MM.1S (cell line): Measurements from ENCODE around the gene MPHOSPH9.

ENCODE experiments used
- CTCF ChIP-seq: fragments of 300-600 bp; sonication (generic); IDR thresholded peaks from 2 replicates; pipeline ENCODE4 v1.5.1; 2016; ENCODE audit warnings: antibody characterized with exemption, low read length, mixed read lengths
- EZH2 ChIP-seq: fragments of 300-600 bp; sonication (generic); optimal IDR thresholded peaks from 2 replicates; pipeline ENCODE3; 2017; ENCODE audit warnings: low read depth, mild to moderate bottlenecking, antibody characterized with exemption, low read length, mixed read lengths
- EZH2phosphoT487 ChIP-seq: fragments of 300-600 bp; sonication (generic); IDR thresholded peaks from 2 replicates; pipeline ENCODE4 v1.6.1; 2018; ENCODE audit warnings: antibody characterized with exemption, low read length

DNA sequence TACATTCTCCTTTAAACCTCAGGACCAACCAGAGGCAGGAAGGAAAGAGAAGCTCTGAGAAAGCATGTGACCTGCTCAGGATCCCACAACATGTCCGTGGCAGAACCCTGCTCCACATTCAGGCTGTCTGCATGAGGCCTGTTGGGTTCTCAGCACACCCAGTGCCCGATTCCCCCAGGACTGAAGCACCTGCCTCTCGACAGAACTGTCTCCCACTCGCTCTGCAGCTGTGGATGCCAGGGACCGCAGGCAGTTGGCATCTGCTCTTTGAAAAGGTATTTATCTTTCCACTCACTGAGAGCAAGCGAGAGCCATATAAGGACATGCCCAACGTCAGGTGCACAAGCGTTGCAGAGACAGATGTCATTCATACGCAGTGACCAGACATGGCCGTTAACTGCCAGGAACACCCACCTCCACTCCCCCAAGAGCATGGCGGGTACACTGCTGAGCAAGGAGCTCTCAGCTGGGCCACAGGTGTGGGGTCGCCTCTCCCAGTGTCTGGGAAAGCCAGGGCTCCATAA lies 101.0 kb downstream of the MPHOSPH9 start:
- TF ChIP-seq CTCF (no peak), EZH2phosphoT487 (no peak), EZH2 (no peak)
